Spleen (tissue), 7 donors: Measurements from ENCODE around the gene LYL1.

Source experiments
- POLR2AphosphoS5 ChIP-seq, 3 donors: sonication (generic); formaldehyde crosslinking; IDR thresholded peaks; one replicate each; pipeline ENCODE4 v1.5.1; 2017; ENCODE audit warnings: antibody characterized with exemption in 3 of 3
- TF ChIP-seq, protein P1 (sequence below), 11 experiments: fragments of 200-600 bp in 7 of 11; fragments of 450-650 bp in 4 of 11; sonication (generic) in 4 of 11; IDR thresholded peaks in 8 of 11; conservative IDR thresholded peaks in 3 of 11; 1 replicate in 7 of 11; 2 replicates in 4 of 11; pipeline versions ENCODE4 v1.4.0 to v1.8.0; 2016 to 2021; ENCODE audit warnings: antibody characterized with exemption in 11 of 11, inconsistent platforms in 4 of 11, mild to moderate bottlenecking in 1 of 11
- donor health status: DM: no; HTN: no; CAD: no; lungs with moderate emphysema.
- donor health status: DM: no; HTN: no; CAD: no.
- donor health status: DM: no; HTN: no; CAD: no.

DNA sequence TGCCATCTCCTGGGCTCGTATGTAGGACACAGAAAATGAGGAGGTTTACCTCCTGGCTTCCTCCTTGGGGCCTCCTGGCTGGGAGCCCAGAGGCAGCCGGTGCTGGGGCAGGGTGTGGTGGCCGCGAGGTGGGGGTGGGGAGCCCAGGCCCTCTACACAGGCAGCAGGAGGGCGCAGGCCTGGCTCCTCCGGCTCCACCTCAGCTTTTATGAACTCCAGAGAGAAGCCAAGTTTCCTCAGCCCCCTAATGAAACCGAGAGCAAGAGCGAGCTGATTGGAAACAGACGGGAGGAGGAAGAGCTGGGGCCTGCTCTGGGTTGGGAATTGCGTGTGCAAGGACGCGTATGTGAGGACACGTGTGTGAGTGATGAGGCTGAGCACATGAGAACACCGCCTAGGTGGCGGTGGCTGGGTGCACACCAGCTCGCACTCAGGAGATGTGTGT, 23.1 kb downstream of the LYL1 start:
- TF ChIP-seq, protein P1, sequence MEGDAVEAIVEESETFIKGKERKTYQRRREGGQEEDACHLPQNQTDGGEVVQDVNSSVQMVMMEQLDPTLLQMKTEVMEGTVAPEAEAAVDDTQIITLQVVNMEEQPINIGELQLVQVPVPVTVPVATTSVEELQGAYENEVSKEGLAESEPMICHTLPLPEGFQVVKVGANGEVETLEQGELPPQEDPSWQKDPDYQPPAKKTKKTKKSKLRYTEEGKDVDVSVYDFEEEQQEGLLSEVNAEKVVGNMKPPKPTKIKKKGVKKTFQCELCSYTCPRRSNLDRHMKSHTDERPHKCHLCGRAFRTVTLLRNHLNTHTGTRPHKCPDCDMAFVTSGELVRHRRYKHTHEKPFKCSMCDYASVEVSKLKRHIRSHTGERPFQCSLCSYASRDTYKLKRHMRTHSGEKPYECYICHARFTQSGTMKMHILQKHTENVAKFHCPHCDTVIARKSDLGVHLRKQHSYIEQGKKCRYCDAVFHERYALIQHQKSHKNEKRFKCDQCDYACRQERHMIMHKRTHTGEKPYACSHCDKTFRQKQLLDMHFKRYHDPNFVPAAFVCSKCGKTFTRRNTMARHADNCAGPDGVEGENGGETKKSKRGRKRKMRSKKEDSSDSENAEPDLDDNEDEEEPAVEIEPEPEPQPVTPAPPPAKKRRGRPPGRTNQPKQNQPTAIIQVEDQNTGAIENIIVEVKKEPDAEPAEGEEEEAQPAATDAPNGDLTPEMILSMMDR (IDR thresholded peaks at IDR 0.05 in 8 of 11, conservative IDR thresholded peaks at IDR 0.05 in 3 of 11), result no peak
- no peak for TF ChIP-seq POLR2AphosphoS5 (IDR thresholded peaks at IDR 0.05)
